Measurements from ENCODE around the gene SLC25A30.

DNA sequence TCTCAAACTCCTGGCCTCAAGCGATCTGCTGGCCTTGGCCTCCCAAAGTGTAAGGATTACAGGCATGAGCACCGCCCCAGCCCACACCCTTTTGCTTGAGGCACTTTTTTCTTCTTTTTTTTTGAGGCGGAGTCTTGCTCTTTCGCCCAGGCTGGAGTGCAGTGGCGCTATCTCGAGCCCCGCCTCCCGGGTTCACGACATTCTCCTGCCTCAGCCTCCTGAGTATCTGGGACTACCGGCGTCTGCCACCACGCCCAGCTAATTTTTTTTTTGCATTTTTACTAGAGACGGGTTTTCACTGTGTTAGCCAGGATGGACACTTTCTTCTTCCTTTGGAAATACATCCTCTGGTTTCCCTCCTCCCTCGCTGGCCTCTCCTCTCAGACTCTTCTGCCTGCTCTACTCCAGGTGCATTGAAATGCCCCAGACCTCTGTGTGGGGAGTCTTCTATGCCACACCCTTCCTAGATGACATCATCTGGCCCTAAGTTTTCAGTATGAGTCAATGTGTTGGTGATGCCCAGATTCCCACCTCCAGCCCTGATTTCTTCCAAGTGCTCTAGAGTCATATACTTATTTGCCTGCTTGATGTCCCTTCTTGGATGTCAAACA lies 56.5 kb downstream of the SLC25A30 start:
- TF ChIP-seq, protein P1, sequence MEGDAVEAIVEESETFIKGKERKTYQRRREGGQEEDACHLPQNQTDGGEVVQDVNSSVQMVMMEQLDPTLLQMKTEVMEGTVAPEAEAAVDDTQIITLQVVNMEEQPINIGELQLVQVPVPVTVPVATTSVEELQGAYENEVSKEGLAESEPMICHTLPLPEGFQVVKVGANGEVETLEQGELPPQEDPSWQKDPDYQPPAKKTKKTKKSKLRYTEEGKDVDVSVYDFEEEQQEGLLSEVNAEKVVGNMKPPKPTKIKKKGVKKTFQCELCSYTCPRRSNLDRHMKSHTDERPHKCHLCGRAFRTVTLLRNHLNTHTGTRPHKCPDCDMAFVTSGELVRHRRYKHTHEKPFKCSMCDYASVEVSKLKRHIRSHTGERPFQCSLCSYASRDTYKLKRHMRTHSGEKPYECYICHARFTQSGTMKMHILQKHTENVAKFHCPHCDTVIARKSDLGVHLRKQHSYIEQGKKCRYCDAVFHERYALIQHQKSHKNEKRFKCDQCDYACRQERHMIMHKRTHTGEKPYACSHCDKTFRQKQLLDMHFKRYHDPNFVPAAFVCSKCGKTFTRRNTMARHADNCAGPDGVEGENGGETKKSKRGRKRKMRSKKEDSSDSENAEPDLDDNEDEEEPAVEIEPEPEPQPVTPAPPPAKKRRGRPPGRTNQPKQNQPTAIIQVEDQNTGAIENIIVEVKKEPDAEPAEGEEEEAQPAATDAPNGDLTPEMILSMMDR (IDR thresholded peaks at IDR 0.05): no peak
- no peak for TF ChIP-seq EZH2phosphoT487 (IDR thresholded peaks at IDR 0.05)
- no peak for TF ChIP-seq EZH2 (IDR thresholded peaks at IDR 0.05)
